Measurements from ENCODE around the gene FIGNL1. TPM values are rescaled to one million over a fixed set of nuclear protein-coding genes. Genes with fewer than 3 reads are reported as not detected.

FIGNL1 gene
- total and polyA plus RNA-seq, 2 donors (not counting 3 experiments of a cell fraction or from before 2014, with no cell fraction given), result 20.8 to 49.3 TPM

DNA sequence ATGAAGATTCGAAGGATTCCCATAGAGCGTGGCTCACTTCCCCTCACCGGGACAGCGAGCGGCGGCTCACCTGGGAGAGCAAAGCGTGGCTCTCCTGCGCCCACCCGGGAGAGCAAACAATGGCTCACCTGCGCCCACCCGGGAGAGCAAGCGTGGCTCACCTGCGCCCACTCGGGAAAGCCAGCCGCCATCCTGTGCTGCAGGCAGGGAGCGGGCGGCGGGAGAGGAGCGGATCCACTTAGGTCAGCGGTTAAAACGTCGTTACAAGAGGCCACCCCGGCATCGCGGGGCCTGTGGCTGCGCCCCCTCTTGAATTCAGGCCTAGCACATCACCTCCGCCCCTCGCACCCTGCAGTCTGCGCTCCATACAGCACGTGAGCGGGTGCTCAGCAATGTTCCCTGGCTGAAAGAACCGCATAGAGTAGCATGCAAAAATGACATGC, 461 bp upstream of the FIGNL1 start:
- H3K4me3 ChIP-seq (replicated peaks in 1 of 3; ENCODE audit: insufficient read depth in 1 of 3, low read depth in 1 of 3, low read length in 3 of 3), result peak overlapping the region; percentile 44 to 98 (median 64)
- peak overlapping the region; percentile 76 for H3K9ac ChIP-seq (replicated peaks; ENCODE audit: extremely low read depth, insufficient read depth, low read length)
- peaks cover 0 to 3% of the 10 kb centered on the region in 2 experiments for H3K36me3 ChIP-seq (ENCODE audit: control insufficient read depth in 2 of 2, extremely low read depth in 1 of 2, insufficient read depth in 2 of 2, low read length in 2 of 2)
- no peaks in the 10 kb centered on the region for H4K20me1 ChIP-seq (replicated peaks; ENCODE audit: control insufficient read depth, extremely low read depth, insufficient read depth, low read length)
- FAIRE-seq (no peak), DNase-seq (ENCODE audit: low read depth, low spot score) (no peak)
- peaks cover 2 to 8% of the 10 kb centered on the region in 2 experiments for H3K27me3 ChIP-seq (ENCODE audit: control insufficient read depth in 2 of 2, insufficient read depth in 2 of 2, low read length in 2 of 2)
- H3K27ac ChIP-seq (ENCODE audit: insufficient read depth, low read depth, low read length), result peak overlapping the region; percentile 66
- intact Hi-C loops (cut with micrococcal nuclease), result loop anchor here (1.0 kb wide), 1 partner anchor 47 kb away; no protein-coding TSS in a partner anchor
- ChIA-PET POLR2A (no interaction called here), CTCF (interaction anchor here (1.1 to 1.6 kb wide), 2 partner anchors 691 to 710 kb away, joined by 3 to 6 read pairs; no protein-coding TSS in a partner anchor)
- H2AFZ ChIP-seq (ENCODE audit: low read depth, low read length), result peak overlapping the region; percentile 90
- TF ChIP-seq, protein P1, sequence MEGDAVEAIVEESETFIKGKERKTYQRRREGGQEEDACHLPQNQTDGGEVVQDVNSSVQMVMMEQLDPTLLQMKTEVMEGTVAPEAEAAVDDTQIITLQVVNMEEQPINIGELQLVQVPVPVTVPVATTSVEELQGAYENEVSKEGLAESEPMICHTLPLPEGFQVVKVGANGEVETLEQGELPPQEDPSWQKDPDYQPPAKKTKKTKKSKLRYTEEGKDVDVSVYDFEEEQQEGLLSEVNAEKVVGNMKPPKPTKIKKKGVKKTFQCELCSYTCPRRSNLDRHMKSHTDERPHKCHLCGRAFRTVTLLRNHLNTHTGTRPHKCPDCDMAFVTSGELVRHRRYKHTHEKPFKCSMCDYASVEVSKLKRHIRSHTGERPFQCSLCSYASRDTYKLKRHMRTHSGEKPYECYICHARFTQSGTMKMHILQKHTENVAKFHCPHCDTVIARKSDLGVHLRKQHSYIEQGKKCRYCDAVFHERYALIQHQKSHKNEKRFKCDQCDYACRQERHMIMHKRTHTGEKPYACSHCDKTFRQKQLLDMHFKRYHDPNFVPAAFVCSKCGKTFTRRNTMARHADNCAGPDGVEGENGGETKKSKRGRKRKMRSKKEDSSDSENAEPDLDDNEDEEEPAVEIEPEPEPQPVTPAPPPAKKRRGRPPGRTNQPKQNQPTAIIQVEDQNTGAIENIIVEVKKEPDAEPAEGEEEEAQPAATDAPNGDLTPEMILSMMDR (IDR thresholded peaks at IDR 0.05; ENCODE audit: extremely low read depth in 1 of 2, insufficient read depth in 1 of 2, low read depth in 1 of 2, low read length in 2 of 2), result no peak
- peaks cover 15% of the 10 kb centered on the region for H3K79me2 ChIP-seq (ENCODE audit: control insufficient read depth, insufficient read depth, low read length)
- BruUV-seq (replicated peaks), result no TSS peak
- no peaks in the 10 kb centered on the region for H3K9me3 ChIP-seq (replicated peaks; ENCODE audit: control insufficient read depth, insufficient read depth, low read length)
- H3K4me2 ChIP-seq (ENCODE audit: insufficient read depth, low read length), result peak overlapping the region; percentile 75
- dilution Hi-C loops (cut with MboI; ENCODE audit: extremely low pct_ligation_motif_present, low sequenced_read_pairs), result no loop called here
- H3K9me1 ChIP-seq (replicated peaks; ENCODE audit: control insufficient read depth, extremely low read depth, insufficient read depth, low read length), result no peaks in the 10 kb centered on the region
- H3K4me1 ChIP-seq (ENCODE audit: control insufficient read depth, extremely low read depth, insufficient read depth, low read length), result peaks cover 32% of the 10 kb centered on the region

DNA sequence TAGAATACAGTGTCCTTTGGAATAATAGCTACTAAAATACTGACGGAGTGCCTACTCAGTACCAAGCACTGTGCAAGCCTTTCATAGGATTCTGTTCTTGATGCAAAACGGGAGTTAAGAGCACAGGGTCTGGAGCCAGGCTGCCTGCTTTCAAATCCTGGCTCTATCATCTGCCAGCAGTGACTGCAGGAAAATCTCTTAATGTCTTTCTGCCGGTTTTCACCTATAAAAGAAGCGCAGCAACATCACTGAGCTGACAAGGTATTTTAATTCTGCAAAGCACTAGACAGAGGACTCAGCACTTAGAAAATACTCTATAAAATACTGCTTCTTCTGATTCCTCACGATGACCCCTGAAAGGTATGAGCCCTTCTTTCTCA, 659 bp downstream of the FIGNL1 start:
- Histone ChIP-seq H3K4me3 (replicated peaks in 1 of 3; ENCODE audit: insufficient read depth in 1 of 3, low read depth in 1 of 3, low read length in 3 of 3) (peak overlapping the region; percentile 44 to 98 (median 64)), H3K79me2 (ENCODE audit: control insufficient read depth, insufficient read depth, low read length) (peaks cover 26% of the 10 kb centered on the region), H3K27ac (ENCODE audit: insufficient read depth, low read depth, low read length) (peak overlapping the region; percentile 66), H4K20me1 (replicated peaks; ENCODE audit: control insufficient read depth, extremely low read depth, insufficient read depth, low read length) (no peaks in the 10 kb centered on the region), H3K27me3 (ENCODE audit: control insufficient read depth in 2 of 2, insufficient read depth in 2 of 2, low read length in 2 of 2) (peaks cover 0 to 5% of the 10 kb centered on the region in 2 experiments), H2AFZ (ENCODE audit: low read depth, low read length) (peak overlapping the region; percentile 90), H3K9ac (replicated peaks; ENCODE audit: extremely low read depth, insufficient read depth, low read length) (peak overlapping the region; percentile 76), H3K9me1 (replicated peaks; ENCODE audit: control insufficient read depth, extremely low read depth, insufficient read depth, low read length) (no peaks in the 10 kb centered on the region), H3K4me1 (ENCODE audit: control insufficient read depth, extremely low read depth, insufficient read depth, low read length) (peaks cover 41% of the 10 kb centered on the region), H3K4me2 (ENCODE audit: insufficient read depth, low read length) (peak overlapping the region; percentile 75), H3K9me3 (replicated peaks; ENCODE audit: control insufficient read depth, insufficient read depth, low read length) (no peaks in the 10 kb centered on the region), H3K36me3 (ENCODE audit: control insufficient read depth in 2 of 2, extremely low read depth in 1 of 2, insufficient read depth in 2 of 2, low read length in 2 of 2) (peaks cover 0 to 7% of the 10 kb centered on the region in 2 experiments)
- BruUV-seq (replicated peaks), result no TSS peak
- TF ChIP-seq POLR2AphosphoS5 (IDR thresholded peaks at IDR 0.05; ENCODE audit: insufficient read depth, low read depth, low read length) (no peak), EZH2 (IDR thresholded peaks at IDR 0.05; ENCODE audit: borderline replicate concordance, low read depth, low read length, severe bottlenecking) (no peak), MYC (IDR thresholded peaks at IDR 0.05; ENCODE audit: low read depth, low read length) (no peak), JUN (IDR thresholded peaks at IDR 0.05; ENCODE audit: borderline replicate concordance, insufficient read depth, insufficient read length, low read depth) (no peak), GATA2 (IDR thresholded peaks at IDR 0.05; ENCODE audit: insufficient read depth, insufficient read length, low read depth, low read length) (no peak), POLR2A (IDR thresholded peaks at IDR 0.05; ENCODE audit: low read depth, low read length) (no peak), FOS (IDR thresholded peaks at IDR 0.05; ENCODE audit: borderline replicate concordance, insufficient read depth, low read length) (no peak)
- TF ChIP-seq, protein P1 (IDR thresholded peaks at IDR 0.05; ENCODE audit: extremely low read depth in 1 of 2, insufficient read depth in 1 of 2, low read depth in 1 of 2, low read length in 2 of 2), result no peak
- TF ChIP-seq, protein P2, sequence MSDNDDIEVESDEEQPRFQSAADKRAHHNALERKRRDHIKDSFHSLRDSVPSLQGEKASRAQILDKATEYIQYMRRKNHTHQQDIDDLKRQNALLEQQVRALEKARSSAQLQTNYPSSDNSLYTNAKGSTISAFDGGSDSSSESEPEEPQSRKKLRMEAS (IDR thresholded peaks at IDR 0.05; ENCODE audit: insufficient read depth, insufficient read length), result no peak
- FAIRE-seq (no peak), DNase-seq (ENCODE audit: low read depth, low spot score) (no peak)
- ChIA-PET CTCF (interaction anchor here (0.6 to 1.6 kb wide), 4 partner anchors 9 to 711 kb away, joined by 3 to 6 read pairs (median 4); no protein-coding TSS in a partner anchor), POLR2A (no interaction called here)
- intact Hi-C loops (cut with micrococcal nuclease) (loop anchor here (5.0 kb wide), 2 partner anchors 513 to 618 kb away; no protein-coding TSS in a partner anchor), dilution Hi-C loops (cut with MboI; ENCODE audit: extremely low pct_ligation_motif_present, low sequenced_read_pairs) (no loop called here)

Data from endothelial cell of umbilical vein (primary cell).